HG03175 (cell line): ENCODE results near the gene TRMT61A.

Experiments
- ATAC-seq: cut with Tn5 transposase; IDR thresholded peaks from one replicate; pipeline ENCODE4 v1.9.1; 2021; ENCODE audit warnings: mild to moderate bottlenecking, moderate library complexity; ENCODE audit not compliant: unreplicated experiment

Gene TRMT61A

DNA sequence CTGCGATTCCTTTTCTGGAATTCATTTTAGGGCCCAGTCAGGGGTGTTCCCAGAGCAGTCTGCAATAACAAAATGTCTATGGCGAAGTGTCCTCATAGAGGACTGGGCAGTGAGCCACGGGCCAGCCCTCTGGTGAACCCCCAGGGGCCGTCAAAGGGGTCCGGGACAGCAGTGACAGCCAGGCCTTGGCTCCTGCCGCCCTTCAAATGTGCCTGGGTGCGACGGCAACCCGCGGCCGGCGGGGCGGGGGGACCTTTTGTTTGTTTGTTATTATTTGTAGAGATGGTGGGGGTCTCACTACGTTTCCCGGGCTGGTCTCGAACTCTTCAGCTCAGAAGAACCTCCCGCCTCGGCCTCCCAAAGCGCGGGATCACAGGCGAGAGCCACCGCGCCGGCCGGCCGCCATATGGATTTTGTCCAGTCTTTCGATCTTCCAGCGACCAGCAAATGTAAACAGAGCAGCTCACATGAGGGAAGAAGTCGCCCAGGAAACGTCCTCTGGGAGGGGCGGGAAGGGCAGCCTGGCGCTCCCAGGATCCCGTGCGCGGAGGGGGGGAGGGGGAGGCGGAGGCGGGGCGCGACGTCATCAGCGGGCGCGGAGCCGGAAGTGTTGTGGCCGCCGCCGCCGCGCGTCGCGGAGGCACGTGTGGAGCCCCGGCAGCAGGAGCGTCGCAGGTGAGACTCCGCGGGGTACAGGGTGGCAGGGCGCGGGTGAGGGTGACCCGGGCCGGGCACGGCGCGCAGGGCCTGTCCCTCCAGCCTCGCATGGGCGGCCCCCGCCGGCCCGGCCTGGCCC, at the start of gene TRMT61A:
Gene TRMT61A, plus strand, starts transcription at position 610 of the 796 bp plus-strand sequence. CDS start 783 bp downstream, outside the sequence.
- peak; percentile 42 for ATAC-seq

DNA sequence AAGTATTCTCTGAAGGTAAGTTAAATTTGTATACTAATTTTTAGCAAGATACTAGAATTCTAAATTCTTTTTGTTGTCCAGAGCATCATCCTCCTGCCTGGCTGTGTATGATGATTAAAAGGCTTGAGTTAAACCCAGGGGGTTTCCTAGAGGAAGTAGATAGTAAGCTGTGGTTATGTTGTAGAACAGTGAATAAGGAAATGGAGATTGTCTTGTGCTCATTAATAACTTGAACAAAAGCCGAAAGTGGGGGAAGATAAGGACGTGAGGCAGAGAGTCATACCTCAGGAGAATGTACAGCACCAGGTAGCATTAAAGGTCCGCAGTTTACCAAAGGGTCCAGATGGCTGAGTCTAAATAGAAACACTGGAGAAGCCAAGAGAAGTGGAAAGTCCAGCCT, 48.4 kb upstream of the TRMT61A start:
- no peak for ATAC-seq

DNA sequence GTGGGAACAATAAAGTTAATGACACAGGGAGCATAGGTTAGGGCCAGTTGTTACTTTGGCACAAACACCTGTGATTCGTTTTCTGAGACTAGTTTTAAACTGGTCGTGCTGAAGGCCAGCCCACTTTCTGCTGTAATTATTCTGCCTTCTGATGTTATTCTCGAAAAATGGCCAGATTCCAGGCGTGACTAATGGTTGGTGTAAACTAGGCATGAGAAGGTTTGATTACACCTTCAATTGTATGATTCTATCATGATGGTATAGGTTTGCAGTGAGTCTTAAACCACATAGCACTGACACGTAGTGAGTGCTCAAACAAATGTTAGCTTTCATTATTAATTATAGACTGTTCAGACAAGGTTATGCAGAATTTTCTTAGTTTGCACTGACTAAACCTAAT, 45.4 kb upstream of the TRMT61A start:
- no peak for ATAC-seq

DNA sequence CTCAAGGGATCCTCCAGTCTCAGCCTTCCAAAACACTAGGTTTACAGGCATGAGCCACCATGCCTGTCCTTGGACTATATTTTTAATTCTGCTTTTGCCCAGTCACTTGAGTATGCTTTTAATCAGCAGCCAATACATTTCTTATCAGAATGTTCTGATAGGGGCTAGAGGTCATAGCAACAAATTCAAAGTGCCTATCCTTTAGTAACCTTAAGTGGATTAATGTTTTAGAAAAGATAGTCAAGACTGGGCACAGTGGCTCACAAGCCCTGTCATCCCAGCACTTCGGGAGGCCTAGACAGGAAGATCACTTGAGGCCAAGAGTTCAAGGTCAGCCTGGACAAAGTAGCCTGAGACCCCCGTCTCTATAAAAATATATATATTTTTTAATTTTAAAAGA, 43.5 kb upstream of the TRMT61A start:
- ATAC-seq = no peak

DNA sequence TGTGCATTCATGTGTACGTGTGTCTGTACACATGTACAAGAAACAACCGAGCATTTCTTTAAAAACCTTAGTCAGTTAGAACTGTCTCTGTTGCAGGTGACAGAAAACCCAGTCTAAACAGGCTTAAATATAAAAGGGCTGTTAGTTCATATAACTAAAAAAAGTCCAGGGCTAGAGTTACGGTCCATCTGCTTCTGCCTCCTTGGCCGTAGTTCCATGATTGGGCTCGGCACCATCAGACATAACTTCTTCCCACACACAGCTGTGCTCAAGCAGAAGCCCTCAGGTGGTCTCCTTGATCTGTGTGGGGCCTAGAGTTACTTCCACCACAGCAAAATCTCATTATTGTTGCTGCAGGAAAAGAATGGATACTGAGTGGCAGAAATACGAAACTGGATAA, 40.9 kb upstream of the TRMT61A start:
- ATAC-seq = no peak

DNA sequence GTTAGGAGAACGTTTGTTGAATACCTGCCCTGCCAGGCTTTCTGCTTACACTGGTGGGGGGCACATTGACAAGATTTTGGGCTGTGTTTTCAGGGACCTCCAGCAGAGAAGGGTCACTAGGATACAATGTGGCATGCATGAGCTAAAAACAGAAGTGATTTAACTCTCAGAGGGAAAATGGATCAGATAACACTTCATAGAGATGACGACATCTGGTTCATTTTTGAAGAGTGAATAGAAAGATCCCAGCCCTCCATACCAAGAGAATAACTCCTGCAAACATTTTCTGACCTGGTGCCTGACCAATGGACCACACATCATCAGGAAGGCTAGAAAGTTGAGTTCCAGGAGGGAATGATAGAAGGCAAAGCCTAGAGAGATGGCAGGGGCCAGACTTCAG, 40.0 kb upstream of the TRMT61A start:
- no peak for ATAC-seq

DNA sequence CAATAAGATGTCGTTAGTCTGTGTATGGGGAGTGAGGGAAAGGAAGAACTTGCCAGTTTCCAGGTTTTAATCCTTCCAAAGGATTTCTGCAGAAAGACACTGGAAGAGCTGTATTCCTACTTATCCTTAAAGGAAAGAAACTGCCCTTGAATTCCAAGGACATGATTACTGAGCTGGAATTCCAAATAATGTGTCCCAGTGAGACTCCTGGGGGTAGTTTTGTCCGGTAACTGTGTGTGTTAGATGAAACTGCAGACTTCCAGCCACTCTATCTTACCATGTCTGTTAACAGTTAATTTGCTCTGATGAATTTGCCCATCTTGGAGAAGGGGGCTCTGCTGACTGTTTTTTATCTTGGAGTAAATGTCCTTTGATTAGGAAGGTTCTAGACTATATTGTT, 39.4 kb upstream of the TRMT61A start:
- ATAC-seq = no peak

DNA sequence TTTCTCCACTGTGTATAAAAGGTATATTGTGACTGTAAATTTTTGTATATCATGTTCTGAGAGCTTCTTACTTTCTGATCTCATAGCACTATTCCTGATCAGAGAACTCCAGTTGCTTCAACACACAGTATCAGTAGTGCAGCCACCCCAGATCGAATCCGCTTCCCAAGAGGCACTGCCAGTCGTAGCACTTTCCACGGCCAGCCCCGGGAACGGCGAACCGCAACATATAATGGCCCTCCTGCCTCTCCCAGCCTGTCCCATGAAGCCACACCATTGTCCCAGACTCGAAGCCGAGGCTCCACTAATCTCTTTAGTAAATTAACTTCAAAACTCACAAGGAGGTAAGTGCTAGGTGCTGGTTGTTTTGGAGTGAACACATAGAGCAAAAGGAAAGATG, 37.3 kb upstream of the TRMT61A start:
- ATAC-seq = no peak

DNA sequence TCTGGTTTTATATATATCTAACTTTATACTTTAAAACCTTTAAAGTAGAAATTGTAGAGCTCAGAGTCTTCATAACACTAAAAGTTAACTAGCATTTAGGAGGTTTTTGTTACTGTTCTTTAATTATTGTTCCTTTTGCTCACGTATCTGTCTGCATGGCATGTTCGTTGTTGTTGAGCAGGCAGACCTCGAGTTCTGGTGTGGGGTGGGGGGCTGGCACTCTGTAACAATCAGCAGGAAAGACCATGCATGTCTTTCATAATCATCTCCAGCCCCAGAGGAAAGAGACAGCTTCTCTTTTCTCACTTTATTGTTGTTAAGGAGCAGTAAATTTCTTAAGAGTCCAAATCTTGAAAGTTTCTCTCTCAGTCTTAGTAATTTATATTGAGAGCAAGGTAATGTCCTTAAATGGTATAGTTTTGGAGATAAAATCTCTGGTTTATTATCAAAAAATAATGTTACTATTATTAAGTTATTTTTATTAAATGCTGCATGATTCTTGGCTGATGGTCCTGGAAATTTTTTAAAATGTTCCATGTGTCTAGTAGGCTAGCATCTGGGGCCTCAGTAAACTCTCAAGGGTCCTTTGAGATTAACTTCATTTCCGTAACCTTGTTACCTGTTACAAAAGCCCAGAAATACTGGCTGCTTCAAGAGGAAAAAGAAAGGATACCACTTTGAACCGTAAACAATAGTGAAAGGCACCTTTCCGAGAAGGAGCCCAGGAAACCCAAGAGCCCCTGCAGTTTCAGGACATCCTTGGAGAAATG, 36.7 kb upstream of the TRMT61A start:
- no peak for ATAC-seq

DNA sequence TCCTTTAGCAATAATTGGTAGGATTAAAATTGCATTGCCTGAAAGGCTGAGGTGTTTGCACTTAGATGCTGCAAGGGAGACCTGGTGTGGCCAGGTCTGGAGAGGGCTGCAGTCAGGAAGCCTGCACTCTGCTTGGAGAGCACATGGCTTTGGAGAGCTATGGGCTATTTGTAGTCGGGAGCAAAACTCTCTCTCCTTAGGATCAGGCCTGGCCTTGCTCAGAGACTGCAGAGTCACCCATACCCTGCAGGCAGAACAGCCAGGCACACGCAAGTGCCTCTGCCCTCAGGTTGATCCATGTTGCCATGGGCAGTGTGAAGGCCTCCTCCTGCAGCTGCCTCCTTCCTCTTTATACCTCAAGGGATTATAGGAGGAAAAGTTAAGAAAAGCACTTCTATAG, 33.1 kb upstream of the TRMT61A start:
- no peak for ATAC-seq

DNA sequence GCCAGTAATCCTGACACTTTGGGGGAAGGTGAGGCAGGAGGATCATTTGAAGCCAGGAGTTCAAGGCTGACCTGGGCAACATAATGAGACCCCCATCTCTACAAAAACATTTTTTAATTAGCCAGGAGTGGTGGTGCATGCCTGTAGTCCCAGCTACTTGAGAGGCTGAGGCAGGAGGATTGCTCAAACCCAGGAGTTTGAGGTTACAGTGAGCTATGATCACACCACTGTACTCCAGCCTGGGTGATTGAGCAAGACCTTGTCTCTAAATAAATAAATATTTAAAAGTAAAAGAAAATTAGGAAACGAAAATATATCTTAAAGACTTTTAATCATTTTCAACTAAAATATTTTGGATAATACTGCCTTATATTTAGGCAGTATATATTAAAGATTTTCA, 32.2 kb upstream of the TRMT61A start:
- ATAC-seq = no peak

DNA sequence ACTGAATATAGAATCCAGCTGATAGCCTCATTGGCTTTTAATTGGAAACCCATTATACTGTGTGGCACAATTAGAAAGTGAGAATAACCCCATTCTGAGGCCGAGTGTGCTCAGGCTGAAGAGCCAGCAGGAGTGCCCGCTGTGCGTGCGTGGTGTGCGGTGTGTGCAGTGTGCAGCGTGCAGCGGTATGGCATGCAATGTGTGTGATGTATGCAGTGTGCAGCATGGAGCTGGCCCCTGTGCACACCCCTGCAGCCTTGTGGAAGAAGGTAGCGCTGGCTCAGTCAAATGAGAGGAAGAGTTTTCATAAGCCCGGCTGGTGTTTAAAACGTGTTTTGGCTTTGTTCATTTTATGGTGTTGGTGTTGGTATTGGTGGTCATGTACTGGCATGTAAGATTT, 29.3 kb upstream of the TRMT61A start:
- ATAC-seq = no peak

DNA sequence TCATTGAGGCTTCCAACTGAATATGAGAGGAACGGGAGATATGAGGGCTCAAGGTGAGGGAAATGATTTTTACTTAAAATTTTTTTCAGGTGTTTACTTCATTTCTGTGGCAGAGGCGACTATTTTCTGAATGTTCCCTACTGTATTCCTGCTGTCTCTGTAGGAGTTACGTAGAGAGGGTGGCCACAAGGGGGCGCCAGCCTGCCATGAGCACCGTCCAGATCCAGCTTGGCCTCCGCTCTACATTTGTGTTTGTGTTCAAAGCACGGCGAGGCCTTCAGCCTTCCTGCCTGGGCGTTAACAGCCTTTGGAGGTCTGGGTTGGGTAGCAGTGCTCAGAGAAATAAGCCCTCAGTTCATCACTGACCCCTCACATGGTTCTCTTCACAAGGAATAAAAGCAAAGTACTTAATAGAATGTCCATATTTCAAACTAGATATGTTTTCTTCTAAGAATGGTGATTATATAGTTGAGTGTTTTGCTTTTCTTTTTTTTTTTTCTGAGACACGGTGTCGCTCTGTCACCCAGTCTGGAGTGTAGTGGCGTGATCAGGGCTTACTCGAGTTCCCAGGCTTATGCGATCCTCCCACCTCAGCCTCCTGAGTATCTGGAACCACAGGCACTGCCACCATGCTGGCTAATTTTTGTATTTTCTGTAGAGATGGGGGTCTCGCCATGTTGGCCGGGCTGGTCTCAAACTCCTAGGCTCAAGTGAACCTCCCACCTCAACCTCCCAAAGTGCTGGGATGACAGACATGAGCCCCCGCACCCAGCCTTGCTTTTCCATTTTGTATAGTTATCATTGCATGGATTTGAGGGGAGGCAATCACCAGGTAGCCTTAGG, 28.6 kb upstream of the TRMT61A start:
- ATAC-seq = no peak

DNA sequence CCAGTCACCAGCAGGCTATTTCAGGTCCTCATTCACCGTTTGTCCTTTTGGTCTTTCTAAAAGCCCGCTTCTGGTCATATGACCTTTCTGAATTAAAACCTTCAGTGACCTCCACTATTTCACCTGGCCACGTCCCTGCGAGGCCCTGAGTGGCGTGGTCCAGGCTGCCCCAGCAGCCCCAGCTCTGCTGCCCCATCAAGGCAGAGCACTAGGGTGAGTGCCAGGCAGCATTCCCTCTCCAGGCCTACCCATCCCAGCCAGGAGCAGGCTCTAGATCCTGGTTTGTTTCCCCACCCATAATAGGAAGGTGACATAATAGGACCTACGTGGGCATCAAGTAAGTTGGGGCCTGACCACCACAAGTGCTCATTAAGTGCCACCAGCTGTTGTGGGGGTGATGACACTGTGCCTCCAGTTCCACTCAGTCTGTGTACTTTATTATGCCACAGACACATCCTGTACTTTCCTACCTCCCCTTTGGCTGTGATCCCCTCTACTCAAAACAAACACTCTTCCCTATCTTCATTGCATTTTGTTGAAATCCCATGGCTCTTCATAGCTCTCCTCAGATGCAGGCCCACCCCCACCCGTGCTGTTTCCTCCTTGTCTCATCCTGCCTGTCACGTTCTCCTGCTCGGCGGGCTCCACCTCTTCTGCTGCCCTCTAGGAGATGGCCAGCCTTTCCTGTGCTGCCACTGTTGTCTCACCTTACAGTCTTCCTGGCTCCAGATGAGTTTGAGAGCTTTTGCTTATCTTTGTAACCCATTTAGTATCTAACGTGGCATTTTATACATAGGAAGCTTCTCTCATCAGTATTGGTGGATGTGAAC, 27.7 kb upstream of the TRMT61A start:
- ATAC-seq = no peak

DNA sequence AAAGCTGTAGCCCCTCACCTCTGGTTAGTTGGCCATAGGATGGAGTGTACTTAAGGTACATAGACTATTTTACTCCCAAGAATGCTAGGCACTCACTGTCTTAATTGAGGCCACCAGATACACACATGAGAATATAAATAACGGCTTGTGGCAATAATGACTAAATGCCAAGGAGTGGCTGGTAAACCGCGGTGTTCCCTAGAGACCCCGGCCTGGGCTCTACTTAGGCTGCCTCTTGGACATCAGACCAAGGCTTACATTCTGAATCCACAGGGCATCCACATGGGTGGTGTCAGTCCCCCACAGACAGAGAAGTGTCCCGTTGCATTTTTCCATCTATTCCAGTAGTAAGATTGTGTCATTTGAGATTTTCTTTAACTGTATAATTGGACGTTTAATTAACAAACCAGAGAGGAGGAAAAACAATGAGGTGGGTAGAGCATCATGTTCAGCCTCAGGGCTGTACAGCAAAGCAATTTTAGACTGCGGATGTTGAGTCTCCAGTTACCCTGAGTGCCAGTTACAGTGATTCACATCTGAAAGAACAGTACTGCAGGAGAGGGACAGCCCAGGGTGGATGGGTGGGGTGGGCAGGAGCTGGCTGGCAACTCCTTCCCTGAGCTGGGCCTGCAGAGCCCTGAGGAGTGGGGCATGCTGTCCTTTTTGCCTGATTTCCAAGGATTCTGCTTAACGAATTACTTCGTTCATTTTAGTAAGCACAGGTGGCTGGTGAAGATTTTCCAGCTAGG, 26.9 kb upstream of the TRMT61A start:
- ATAC-seq = no peak

DNA sequence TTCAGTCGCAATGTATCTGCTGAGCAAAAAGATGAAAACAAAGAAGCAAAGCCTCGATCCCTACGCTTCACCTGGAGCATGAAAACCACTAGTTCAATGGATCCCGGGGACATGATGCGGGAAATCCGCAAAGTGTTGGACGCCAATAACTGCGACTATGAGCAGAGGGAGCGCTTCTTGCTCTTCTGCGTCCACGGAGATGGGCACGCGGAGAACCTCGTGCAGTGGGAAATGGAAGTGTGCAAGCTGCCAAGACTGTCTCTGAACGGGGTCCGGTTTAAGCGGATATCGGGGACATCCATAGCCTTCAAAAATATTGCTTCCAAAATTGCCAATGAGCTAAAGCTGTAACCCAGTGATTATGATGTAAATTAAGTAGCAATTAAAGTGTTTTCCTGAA, 26.1 kb upstream of the TRMT61A start:
- ATAC-seq = no peak

DNA sequence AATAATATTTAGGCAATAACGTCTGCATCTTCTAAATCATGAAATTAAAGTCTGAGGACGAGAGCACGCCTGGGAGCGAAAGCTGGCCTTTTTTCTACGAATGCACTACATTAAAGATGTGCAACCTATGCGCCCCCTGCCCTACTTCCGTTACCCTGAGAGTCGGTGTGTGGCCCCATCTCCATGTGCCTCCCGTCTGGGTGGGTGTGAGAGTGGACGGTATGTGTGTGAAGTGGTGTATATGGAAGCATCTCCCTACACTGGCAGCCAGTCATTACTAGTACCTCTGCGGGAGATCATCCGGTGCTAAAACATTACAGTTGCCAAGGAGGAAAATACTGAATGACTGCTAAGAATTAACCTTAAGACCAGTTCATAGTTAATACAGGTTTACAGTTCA, 25.7 kb upstream of the TRMT61A start:
- ATAC-seq = no peak

DNA sequence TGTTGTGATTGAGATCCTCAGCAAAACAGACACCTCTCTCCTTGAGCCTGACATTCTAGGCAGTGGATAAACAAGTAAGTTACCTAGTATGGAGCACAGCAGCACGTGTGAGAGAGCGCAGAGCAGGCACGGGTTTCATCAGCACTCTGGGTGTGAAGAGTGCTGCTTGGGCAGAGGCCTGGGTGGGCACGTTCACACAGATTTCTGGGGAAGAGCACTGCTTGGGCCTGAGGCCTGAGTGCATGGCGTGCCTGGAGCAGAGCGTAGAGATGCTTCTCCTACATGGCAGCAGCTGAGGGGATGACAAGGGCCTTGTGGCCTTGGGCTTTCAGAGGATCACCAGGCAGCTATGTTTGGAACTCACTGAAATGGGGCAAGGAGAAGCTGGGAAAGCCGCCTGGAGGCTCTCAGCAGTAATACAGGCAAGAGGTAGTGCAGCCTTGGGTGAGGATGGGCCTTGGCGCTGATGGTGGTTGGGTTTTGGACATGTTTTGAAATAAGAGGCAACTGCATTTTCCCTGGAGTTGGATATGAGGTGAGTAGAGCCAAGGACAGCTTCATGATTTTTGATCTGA, 23.9 kb upstream of the TRMT61A start:
- no peak for ATAC-seq

DNA sequence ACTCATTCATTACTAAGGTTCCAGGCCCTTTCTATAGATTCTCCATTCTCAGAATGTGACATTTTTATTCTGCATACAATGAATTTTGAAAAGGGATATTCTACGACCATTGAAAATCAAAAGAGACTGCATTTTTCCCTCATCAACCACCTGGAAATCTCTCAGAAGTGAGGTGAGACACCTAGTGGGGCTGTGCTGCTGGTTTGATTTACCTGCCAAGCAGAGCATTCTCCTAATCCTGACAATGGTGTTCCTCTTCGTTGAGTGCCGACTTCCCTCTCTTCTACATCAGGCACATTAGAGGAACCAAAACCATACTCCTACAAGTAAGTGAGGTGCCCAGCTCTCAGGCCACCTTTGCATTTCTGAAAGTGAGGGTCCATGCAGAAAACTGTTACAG, 21.2 kb upstream of the TRMT61A start:
- no peak for ATAC-seq
